ENCODE measurements around the gene CACUL1.

DNA sequence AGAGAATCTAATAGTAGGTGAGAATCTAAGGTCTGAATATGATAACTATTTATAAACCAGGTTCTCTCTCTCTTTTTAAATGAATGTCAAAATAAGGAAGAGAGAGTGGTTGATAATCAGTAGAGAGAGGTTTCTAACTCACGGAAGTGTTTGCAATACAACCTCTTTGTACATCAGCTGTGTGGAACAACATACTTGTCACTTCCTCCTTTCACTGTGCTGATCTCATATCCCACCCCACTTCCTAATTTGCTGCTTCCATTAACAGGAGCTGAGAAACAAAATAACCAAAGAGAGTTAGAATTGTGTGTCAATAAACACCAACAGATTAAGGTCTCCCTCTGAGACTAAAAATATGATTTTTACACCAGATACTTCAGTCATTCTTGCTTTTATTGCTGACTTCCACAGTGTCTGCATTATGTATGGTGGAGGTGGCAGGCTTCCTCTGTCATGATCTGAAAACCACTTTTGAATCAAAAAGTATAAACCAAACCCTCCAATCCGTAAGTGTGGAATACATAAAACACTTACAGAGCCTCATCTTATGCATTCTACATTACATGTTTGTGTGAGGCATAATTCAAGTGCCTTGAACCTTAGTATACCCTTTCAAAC is 25.0 kb downstream of the CACUL1 start:
- TF ChIP-seq, protein P1, sequence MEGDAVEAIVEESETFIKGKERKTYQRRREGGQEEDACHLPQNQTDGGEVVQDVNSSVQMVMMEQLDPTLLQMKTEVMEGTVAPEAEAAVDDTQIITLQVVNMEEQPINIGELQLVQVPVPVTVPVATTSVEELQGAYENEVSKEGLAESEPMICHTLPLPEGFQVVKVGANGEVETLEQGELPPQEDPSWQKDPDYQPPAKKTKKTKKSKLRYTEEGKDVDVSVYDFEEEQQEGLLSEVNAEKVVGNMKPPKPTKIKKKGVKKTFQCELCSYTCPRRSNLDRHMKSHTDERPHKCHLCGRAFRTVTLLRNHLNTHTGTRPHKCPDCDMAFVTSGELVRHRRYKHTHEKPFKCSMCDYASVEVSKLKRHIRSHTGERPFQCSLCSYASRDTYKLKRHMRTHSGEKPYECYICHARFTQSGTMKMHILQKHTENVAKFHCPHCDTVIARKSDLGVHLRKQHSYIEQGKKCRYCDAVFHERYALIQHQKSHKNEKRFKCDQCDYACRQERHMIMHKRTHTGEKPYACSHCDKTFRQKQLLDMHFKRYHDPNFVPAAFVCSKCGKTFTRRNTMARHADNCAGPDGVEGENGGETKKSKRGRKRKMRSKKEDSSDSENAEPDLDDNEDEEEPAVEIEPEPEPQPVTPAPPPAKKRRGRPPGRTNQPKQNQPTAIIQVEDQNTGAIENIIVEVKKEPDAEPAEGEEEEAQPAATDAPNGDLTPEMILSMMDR (IDR thresholded peaks at IDR 0.05), result no peak
- no peak for TF ChIP-seq POLR2A (IDR thresholded peaks at IDR 0.05)
- TF ChIP-seq POLR2AphosphoS5 (IDR thresholded peaks at IDR 0.05), result no peak

Measured in prostate gland (tissue), 2 donors.